ENCODE results near the gene CD300LD. TPM values are rescaled to one million over a fixed set of nuclear protein-coding genes. Genes with fewer than 3 reads are reported as not detected.

The CD300LD gene
- total RNA-seq, 1 experiment from 2014 or later: not detected

DNA sequence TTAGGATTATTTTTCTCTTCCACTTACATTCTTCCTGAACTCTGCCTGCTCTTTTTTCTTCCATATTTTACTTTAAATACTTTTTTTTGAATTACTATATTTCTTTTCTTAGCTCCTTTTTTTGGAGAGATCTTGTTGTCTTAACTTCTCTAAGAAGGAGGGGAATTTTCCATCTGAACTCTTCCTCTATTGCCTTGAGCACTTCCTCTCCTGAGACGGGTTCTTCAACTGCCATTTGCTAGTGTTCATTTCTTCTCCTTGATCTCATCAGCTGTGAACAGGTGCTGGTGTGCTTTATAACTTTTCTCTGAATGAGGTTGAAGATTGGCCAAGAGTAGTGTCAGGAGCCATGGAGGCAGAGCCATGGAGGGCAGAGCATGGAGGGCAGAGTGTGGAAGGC lies 15.1 kb upstream of the CD300LD start:
- ChIA-PET POLR2A (ENCODE audit: low non-redundant PET) (no interaction called here), CTCF (no interaction called here)
- no peak overlapping the region for H3K4me3 ChIP-seq (ENCODE audit: low read depth, low read length, poor library complexity, severe bottlenecking)
- DNase-seq (ENCODE audit: low spot score): no peak
- peaks cover 40% of the 10 kb centered on the region for H3K27me3 ChIP-seq (replicated peaks; ENCODE audit: insufficient read depth, low read depth, low read length, poor library complexity)
- H3K9me3 ChIP-seq (ENCODE audit: low read depth, low read length, poor library complexity, severe bottlenecking): no peaks in the 10 kb centered on the region
- H3K36me3 ChIP-seq (ENCODE audit: insufficient read depth, low read length, poor library complexity, severe bottlenecking): no peaks in the 10 kb centered on the region
- intact Hi-C loops (cut with micrococcal nuclease; ENCODE audit: unreplicated experiment): loop anchor here (10.0 kb wide), 1 partner anchor 242 kb away; the partner anchor contains the start of genes BTBD17 and GPR142
- H3K4me1 ChIP-seq (ENCODE audit: insufficient read depth, low read length, poor library complexity, severe bottlenecking): no peaks in the 10 kb centered on the region
- no TSS peak for BruUV-seq (replicated peaks)
- TF ChIP-seq, protein P1, sequence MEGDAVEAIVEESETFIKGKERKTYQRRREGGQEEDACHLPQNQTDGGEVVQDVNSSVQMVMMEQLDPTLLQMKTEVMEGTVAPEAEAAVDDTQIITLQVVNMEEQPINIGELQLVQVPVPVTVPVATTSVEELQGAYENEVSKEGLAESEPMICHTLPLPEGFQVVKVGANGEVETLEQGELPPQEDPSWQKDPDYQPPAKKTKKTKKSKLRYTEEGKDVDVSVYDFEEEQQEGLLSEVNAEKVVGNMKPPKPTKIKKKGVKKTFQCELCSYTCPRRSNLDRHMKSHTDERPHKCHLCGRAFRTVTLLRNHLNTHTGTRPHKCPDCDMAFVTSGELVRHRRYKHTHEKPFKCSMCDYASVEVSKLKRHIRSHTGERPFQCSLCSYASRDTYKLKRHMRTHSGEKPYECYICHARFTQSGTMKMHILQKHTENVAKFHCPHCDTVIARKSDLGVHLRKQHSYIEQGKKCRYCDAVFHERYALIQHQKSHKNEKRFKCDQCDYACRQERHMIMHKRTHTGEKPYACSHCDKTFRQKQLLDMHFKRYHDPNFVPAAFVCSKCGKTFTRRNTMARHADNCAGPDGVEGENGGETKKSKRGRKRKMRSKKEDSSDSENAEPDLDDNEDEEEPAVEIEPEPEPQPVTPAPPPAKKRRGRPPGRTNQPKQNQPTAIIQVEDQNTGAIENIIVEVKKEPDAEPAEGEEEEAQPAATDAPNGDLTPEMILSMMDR (conservative IDR thresholded peaks at IDR 0.05; ENCODE audit: low read depth, low read length): no peak
- no peak for TF ChIP-seq EZH2 (IDR thresholded peaks at IDR 0.05; ENCODE audit: borderline replicate concordance, low read depth, low read length, poor library complexity, severe bottlenecking)
- H3K27ac ChIP-seq (ENCODE audit: low read depth, low read length, poor library complexity, severe bottlenecking): no peak overlapping the region

DNA sequence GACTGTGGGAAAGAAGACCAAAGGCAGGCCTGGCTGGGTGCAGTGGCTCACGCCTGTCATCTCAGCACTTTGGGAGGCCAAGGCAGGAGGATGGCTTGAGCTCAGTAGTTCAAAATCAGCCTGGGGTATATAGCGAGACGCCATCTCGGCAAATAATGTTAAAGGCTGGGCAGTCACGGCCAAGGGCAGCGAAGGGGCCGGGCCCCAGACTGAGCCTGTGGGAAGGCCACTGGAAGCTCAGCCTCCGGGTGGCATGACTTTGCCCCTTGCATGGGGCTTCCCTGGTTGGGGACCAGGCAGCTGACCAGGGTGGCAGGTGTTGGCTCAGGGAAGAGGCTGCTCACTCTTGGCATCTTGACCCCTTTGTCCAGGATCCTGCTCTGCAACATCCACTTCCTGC lies 14.0 kb upstream of the CD300LD start:
- Histone ChIP-seq H3K36me3 (ENCODE audit: insufficient read depth, low read length, poor library complexity, severe bottlenecking) (no peaks in the 10 kb centered on the region), H3K4me1 (ENCODE audit: insufficient read depth, low read length, poor library complexity, severe bottlenecking) (no peaks in the 10 kb centered on the region), H3K9me3 (ENCODE audit: low read depth, low read length, poor library complexity, severe bottlenecking) (no peaks in the 10 kb centered on the region), H3K27ac (ENCODE audit: low read depth, low read length, poor library complexity, severe bottlenecking) (no peak overlapping the region), H3K27me3 (replicated peaks; ENCODE audit: insufficient read depth, low read depth, low read length, poor library complexity) (peaks cover 41% of the 10 kb centered on the region), H3K4me3 (ENCODE audit: low read depth, low read length, poor library complexity, severe bottlenecking) (no peak overlapping the region)
- no peak for DNase-seq (ENCODE audit: low spot score)
- BruUV-seq (replicated peaks): no TSS peak
- POLR2A ChIA-PET (ENCODE audit: low non-redundant PET): no interaction called here
- CTCF ChIA-PET: no interaction called here
- intact Hi-C loops (cut with micrococcal nuclease; ENCODE audit: unreplicated experiment): loop anchor here (10.0 kb wide), 1 partner anchor 241 kb away; the partner anchor contains the start of genes BTBD17 and GPR142
- TF ChIP-seq, protein P1 (conservative IDR thresholded peaks at IDR 0.05; ENCODE audit: low read depth, low read length): no peak
- no peak for TF ChIP-seq EZH2 (IDR thresholded peaks at IDR 0.05; ENCODE audit: borderline replicate concordance, low read depth, low read length, poor library complexity, severe bottlenecking)

DNA sequence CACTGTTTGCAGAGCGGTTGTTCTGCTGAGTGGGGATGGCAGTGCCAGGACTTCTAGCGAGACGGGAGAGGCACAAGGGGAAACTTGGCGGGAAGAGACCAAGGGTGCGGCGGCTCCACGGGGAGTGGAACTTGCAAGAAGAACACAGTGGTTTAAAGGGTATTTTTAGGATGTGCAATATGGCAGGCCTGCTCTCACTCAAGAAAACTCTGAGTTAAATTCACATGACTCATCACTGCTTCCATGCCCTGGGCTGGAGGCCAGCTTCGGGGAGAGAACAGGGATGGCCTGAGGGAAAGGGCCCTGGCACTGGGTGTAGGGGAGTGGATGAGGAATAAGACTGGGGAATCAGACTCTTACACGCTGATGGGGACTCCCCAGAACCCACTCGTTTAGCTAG lies 13.3 kb upstream of the CD300LD start:
- no peak overlapping the region for H3K27ac ChIP-seq (ENCODE audit: low read depth, low read length, poor library complexity, severe bottlenecking)
- ChIA-PET POLR2A (ENCODE audit: low non-redundant PET) (no interaction called here), CTCF (no interaction called here)
- no peak overlapping the region for H3K4me3 ChIP-seq (ENCODE audit: low read depth, low read length, poor library complexity, severe bottlenecking)
- no peaks in the 10 kb centered on the region for H3K9me3 ChIP-seq (ENCODE audit: low read depth, low read length, poor library complexity, severe bottlenecking)
- peaks cover 42% of the 10 kb centered on the region for H3K27me3 ChIP-seq (replicated peaks; ENCODE audit: insufficient read depth, low read depth, low read length, poor library complexity)
- H3K4me1 ChIP-seq (ENCODE audit: insufficient read depth, low read length, poor library complexity, severe bottlenecking): no peaks in the 10 kb centered on the region
- BruUV-seq (replicated peaks): no TSS peak
- intact Hi-C loops (cut with micrococcal nuclease; ENCODE audit: unreplicated experiment): loop anchor here (10.0 kb wide), 1 partner anchor 241 kb away; the partner anchor contains the start of genes BTBD17 and GPR142
- TF ChIP-seq EZH2 (IDR thresholded peaks at IDR 0.05; ENCODE audit: borderline replicate concordance, low read depth, low read length, poor library complexity, severe bottlenecking): no peak
- TF ChIP-seq, protein P1 (conservative IDR thresholded peaks at IDR 0.05; ENCODE audit: low read depth, low read length): no peak
- no peak for DNase-seq (ENCODE audit: low spot score)
- no peaks in the 10 kb centered on the region for H3K36me3 ChIP-seq (ENCODE audit: insufficient read depth, low read length, poor library complexity, severe bottlenecking)

Measured in A673 (cell line).